Fibroblast of pulmonary artery (primary cell): Measurements from ENCODE around the gene HOXB8.

Source experiments
- DNase-seq: peaks from one replicate; pipeline ENCODE4 v3.0.0-alpha.2; 2010; ENCODE audit warnings: low read depth
- H3K4me3 ChIP-seq: replicated peaks from 2 replicates; pipeline ENCODE4 v1.5.1; 2011; ENCODE audit warnings: low read depth, mild to moderate bottlenecking, control low read depth, low read length, moderate library complexity
- TF ChIP-seq, protein P1 (sequence below): IDR thresholded peaks from 2 replicates; pipeline ENCODE4 v1.5.1; 2011; ENCODE audit warnings: mild to moderate bottlenecking, control low read depth, low read length, inconsistent platforms; ENCODE audit errors: missing control alignments

Gene HOXB8

DNA sequence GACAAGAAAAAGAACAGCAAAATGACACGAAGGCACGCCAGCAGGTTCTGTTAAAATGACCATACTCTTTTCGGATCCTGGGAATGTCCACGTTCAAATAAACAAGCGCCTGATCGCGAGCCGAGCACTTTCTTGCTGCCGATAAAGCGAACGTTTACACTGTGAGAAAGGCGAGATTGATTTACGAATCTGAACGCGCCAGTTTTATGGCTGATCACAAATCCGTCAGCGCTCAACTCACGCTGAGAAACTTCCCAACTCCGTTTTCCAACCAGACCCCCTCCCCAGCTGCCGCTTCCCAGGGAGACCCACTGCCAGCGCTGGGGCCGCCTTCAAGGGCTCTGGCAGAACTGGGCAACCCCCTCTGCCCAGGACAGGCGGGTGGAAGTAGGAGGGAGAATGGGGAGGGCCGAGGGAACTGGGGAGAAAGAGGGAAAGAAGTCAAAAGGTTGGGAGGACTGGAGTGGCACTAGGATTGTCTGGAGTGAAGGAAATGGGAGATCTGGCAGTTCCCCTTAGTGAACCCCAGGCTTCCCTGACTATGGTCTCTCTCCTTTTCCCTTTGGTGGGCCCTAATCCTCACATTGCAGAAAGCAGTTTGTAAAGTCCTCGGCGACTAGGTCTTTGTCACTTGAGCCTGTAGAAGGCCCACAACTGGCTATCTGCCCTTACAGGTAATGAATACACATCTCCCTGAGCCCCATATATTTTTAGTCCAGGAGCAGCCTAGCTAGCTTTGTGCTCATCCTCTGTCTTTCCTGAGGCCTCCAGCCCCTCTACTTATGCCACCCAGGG lies 43.9 kb downstream of the HOXB8 start:
- no peak overlapping the region for H3K4me3 ChIP-seq
- TF ChIP-seq, protein P1, sequence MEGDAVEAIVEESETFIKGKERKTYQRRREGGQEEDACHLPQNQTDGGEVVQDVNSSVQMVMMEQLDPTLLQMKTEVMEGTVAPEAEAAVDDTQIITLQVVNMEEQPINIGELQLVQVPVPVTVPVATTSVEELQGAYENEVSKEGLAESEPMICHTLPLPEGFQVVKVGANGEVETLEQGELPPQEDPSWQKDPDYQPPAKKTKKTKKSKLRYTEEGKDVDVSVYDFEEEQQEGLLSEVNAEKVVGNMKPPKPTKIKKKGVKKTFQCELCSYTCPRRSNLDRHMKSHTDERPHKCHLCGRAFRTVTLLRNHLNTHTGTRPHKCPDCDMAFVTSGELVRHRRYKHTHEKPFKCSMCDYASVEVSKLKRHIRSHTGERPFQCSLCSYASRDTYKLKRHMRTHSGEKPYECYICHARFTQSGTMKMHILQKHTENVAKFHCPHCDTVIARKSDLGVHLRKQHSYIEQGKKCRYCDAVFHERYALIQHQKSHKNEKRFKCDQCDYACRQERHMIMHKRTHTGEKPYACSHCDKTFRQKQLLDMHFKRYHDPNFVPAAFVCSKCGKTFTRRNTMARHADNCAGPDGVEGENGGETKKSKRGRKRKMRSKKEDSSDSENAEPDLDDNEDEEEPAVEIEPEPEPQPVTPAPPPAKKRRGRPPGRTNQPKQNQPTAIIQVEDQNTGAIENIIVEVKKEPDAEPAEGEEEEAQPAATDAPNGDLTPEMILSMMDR, result no peak
- DNase-seq, result no peak

DNA sequence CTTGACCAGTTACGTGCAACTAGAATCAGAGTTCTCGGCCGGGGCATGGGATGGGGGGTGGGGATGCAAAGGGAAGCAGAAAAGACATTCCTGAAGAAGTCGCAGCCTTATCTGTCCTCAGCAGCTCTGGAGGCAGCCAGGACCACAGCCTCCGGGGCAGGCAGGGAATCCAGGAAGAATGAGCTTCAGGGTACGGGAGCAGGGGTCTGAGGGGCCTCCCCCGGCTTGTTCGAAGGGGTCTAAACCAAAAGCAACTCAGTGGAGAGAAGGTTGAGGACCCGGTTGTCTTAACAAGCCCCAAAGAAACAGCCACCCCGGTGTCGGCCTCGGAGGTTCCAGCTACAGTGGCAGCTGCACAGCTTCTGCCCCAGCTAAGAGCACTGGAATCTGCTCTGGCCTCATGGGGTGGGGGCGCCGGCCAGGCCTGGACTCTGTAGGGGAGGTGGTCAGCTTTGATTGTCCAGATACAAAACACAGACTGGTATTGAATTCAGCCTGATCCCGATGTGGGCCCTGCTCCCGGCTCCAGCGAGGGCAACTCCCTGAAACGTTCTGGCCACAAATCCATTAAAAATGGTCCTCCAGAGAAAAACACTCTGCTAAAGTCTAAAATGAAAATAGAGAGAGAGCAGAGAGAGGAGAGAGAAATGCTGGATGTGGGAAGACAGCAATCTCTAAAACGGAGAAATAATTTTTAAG lies 44.6 kb downstream of the HOXB8 start:
- no peak overlapping the region for H3K4me3 ChIP-seq
- TF ChIP-seq, protein P1, result no peak
- no peak for DNase-seq

DNA sequence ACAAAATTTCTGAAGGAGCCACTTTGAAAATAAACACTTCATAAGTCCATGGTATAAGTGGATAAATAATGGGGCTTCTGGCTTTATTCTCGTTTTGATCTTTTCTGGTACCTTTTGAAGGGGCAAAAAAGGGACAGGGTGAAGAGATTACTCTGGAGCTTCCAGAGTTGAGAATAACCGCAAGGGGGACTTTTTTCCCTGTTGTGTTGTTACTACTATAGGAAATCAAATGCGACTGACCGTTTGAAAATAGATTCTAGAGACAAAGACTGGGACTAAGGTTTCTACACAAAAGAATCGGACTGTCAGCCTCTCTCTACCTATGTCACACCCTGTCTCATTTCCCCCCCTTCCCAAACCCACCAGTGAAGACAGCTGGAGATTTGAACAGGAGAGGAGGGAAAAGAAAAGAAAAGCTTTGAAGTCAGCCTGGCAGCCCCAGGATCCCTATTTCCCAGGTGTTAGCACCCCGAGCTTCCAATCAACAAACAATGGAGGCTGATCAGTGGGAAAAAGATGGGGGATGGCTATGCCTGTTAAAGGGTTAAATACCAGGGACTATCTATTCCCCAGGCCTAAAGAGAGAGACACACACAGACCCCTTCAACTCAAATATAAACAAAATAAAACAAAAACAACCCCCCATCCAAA lies 45.3 kb downstream of the HOXB8 start:
- TF ChIP-seq, protein P1, result no peak
- DNase-seq, result no peak
- H3K4me3 ChIP-seq, result no peak overlapping the region

DNA sequence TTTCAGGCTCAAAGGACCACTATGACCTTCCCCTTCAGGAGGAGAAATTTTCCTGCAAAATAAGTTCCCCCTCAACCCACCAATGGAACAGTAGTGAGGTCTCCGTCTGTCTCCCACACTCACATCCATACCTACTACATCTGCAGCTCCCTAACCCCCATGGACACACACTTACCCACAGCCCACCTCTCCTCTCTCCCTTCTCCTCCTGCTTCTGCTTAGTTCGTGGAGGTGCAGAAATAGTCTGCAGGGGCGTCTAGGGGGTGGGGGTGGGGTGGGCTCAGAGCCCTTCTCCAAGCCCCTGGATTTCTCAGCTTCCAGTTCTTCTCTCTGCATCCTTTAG lies 45.9 kb downstream of the HOXB8 start:
- TF ChIP-seq, protein P1, result no peak
- no peak overlapping the region for H3K4me3 ChIP-seq
- no peak for DNase-seq

DNA sequence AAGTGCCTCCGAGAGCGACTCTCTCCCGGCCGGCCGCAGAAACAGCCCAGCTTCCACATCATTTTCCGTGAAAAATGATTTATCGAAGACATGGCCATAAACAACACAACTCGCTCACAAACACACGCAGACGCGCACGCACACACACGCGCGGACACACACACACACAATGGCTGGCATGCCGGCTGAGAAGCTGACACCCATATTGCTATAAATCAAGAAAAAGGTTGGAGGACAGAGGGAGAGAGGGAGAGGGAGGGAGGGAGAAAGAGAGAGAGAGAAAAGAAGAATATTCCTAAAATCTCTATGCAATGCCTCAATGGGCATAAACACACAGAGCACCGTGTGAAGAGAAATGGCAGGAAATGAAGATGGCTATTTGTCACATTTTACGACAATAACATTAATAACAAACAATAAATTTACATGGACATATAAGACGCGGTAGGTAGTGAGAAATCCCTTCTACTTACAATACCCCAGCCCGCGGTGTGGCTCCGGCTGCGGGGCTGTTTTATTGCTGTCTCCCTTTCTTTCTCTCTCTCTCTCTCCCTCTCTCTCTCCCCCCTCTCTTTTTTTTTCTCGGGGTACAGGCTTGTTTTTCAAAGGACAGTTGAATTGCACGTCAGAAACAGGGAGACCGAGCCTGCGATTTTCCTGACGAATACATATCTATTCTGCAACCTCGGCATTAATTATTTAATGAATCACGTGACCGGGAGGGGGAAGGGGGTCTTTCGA lies 46.4 kb downstream of the HOXB8 start:
- no peak for DNase-seq
- H3K4me3 ChIP-seq, result peak overlapping the region; percentile 17
- TF ChIP-seq, protein P1, result no peak

DNA sequence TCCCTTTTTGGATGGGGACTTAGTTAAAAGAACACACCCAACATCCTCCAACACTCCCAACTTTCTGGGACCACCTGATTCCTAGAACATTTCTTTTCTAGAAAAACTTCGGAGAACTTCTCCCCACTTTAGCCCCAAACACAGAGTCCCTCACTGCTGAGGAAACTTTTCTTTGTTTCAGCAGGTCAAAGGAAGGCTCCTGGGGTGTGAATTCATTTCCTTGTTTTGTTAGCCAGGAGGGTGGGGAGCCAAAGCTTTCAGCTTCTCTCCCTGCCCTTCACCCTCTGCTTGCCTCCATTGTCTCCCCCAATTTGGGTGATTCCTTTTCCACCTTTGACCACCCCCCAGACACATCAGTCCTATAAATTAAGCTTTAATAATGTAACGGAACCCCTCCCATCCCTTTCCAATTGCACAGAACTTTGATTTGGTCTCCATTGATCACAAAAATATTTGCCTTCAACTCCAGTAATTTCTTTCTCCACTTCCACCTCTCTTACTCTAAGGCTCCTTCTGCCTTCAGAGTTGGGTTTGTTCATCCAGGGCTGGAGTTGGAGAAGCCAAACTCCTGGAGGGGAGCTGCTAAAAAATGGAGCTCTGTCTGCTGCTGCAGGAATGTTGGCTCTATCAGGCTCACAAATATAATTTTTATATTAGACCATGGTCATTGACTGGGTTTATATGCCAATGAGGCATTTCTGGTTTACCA lies 47.3 kb downstream of the HOXB8 start:
- DNase-seq, result no peak
- no peak overlapping the region for H3K4me3 ChIP-seq
- TF ChIP-seq, protein P1, result no peak
